ENCODE data around the gene CFAP126.
"Not testable (repeated sequence)": the region's sequence is repeated elsewhere in the genome, so short reads cannot be mapped to it uniquely, and the experiment has no call there.

The CFAP126 gene, protein sequence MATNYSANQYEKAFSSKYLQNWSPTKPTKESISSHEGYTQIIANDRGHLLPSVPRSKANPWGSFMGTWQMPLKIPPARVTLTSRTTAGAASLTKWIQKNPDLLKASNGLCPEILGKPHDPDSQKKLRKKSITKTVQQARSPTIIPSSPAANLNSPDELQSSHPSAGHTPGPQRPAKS

DNA sequence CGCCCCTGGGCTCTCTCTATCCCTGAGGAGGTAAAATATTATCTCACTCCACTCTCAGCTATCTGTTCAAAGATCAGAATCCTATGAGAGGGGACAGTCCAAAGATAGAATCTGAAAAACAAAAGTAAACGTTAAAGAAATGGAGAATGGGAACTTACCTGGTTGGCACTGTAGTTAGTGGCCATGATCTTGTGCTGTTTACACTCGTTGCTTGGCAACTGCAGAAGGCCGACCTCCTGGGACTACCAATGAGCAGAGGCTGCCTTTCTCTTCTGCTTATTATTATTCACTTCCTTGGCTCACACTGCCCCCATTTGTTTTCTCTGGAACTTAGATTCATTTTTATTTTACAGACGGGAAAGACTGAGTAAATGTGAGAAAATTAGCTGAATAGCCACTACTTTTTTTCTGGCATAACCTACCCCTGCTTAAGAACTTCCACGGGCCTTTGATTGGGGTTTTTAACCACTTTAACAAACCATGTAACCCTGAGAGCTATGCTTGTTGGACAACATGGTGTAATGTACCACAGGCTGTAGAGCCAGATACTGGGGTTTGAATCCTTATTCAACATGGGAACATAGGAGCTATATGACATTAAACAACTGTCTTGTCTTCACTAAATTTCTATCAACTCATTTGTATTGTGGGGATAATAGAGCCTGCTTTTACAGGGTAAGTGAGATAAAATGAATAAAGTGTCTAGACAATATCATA, at the start of gene CFAP126:
CFAP126 (minus strand) TSS at position 193 of the 717 bp plus-strand sequence; CDS start at position 185, 8 bp downstream.
- no peak for DNase-seq (ENCODE audit: low read depth in 2 of 2)

DNA sequence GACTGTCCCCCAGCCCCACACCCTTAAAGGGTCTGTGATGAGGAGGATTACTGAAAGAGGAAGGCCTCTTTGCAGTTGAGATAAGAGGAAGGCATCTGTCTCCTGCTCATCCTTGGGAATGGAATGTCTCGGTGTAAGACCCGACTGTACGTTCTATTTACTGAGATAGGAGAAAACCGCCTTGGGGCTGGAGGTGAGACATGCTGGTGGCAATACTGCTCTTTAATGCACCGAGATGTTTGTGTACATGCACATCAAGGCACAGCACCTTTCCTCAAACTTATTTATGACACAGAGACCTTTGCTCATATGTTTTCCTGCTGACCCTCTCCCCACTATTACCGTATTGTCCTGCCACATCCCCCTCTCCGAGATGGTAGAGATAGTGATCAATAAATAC, 45.4 kb upstream of the CFAP126 start:
- DNase-seq (ENCODE audit: low read depth in 2 of 2) = not testable (repeated sequence)

DNA sequence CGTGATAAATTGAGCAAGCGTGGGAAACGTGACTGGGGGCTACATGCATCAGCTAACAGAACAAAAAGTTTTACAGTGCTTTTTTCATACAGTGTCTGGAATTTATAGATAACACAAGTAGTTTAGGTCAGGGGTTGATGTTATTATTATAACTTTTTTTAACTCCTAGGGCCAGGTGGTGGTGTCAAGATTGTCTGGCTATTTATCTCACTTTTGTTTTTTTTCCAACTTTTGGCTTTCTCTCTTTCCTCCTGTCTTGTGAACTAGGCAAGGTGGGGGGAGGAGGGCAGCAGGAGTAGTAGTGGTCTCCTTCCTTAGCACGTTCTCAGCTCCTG, 42.9 kb upstream of the CFAP126 start:
- not testable (repeated sequence) for DNase-seq (ENCODE audit: low read depth in 2 of 2)

DNA sequence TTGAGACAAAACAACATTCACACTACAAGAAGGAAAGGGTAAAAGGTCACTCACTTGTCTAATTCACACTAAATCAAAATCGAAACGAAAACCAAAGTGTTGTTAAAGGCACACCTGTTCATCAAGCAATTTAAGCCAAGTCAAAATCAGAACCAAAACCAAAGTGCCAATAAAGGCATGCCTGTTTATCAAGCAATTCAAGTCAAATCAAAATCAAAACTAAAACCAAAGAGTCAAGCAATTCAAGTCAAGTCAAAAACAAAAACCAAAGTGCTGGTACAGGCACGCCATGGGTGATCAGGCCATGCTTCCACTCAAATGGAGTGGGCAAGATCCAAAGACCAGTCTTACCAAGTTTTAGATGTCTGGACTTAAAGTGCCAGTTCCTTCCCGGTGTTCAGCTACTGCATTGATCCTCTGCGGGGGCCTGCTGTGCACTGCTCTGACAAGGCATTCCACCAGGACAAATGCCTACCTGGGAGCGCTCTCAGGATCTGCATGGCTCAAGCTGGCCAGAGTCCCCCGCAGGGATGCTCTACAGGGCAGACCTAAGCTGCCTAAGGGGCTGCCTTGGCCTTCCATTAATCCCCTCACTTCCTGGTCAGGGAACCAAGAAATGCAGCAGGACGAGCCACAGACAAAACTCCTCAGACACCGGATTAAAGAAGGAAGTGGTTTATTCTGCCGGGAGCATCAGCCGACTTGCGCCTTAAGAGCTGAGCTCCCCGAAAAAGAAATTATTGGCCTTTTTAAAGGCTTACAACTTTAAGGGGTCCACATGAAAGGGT, 42.4 kb upstream of the CFAP126 start:
- not testable (repeated sequence) for DNase-seq (ENCODE audit: low read depth in 2 of 2)

DNA sequence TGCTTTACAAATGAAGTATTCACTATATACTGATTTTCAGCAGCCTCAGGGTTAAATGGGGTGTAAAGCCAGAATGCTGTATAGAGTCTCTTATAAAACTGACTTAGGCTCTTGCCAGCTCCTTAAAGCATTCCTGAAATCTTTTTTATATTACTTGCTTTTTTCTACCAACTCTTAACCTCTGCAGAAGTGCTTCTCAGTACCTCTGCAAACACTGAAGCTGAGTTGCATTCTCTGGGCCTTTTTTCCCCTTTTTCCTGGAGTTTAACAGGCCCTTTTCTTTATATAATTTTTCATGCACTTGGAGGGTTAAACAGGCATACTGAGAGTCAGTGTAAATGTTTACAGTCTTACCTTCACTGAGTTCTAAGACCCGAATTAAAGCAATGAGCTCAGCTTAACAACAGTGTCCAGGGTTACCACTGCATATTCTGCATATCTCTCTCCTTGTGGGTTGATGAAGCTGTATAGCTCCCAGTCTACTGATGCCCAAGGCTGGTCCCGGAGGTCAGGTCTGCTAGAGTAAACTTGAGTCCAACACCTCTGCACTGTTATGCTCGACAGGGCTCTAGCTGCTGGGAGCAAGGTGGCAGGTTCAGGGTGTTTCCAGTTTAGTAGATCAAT, 40.9 kb upstream of the CFAP126 start:
- DNase-seq (ENCODE audit: low read depth in 2 of 2) = no peak

DNA sequence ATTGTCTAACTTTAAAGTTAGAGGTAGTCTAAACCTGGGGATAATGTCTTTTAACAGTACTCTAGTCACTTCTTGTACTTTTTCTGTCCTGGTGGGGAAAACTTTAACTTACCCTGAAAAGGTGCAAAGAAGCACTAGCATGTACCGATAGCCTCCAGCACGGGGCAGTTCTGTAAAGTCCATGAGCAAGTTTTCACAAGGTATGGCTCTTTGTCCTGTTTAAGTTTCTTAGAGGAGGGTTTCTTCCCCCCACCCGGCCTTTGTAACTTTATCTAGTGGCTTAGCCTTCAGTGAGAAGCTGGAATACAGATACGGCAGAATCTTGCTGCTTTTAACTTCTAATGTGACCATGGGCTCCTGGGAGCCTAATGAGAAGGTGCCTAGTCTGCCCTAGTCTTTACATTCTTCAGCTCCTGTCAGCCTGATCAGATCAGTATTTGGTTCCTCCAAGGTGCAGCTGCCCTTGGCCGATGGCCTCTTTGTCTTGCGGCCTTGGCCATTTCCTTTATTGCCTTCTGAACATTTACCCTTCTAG, 39.8 kb upstream of the CFAP126 start:
- DNase-seq (ENCODE audit: low read depth in 2 of 2) = no peak

DNA sequence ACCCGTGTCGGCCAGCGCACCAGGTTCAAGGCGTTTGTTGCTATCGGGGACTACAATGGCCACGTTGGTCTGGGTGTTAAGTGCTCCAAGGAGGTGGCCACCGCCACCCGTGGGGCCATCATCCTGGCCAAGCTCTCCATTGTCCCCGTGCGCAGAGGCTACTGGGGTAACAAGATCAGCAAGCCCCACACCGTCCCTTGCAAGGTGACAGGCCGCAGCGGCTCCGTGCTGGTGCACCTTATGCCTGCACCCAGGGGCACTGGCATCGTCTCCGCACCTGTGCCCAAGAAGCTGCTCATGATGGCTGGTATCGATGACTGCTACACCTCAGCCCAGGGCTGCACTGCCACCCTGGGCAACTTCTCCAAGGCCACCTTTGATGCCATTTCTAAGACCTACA, 38.9 kb upstream of the CFAP126 start:
- DNase-seq (ENCODE audit: low read depth in 2 of 2) = not testable (repeated sequence)

DNA sequence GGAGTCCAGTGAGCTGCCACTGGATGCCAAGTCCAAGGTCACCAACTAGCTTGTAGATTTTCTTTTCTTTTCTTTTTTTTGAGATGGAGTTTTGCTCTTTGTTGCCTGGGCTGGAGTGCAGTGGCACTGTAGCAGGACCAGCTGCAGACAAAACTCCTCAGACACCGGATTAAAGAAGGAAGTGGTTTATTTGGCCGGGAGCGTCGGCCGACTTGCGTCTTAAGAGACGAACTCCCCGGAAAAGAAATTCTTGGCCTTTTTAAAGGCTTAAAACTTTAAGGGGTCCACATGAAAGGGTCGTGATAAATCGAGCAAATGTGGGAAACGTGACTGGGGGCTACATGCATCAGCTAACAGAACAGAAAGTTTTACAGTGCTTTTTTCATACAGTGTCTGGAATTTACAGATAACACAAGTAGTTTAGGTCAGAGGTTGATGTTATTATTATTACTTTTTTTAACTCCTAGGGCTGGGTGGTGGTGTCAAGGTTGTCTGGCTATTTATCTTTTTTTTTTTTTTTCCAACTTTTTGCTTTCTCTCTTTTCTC, 36.4 kb upstream of the CFAP126 start:
- no peak for DNase-seq (ENCODE audit: low read depth in 2 of 2)

DNA sequence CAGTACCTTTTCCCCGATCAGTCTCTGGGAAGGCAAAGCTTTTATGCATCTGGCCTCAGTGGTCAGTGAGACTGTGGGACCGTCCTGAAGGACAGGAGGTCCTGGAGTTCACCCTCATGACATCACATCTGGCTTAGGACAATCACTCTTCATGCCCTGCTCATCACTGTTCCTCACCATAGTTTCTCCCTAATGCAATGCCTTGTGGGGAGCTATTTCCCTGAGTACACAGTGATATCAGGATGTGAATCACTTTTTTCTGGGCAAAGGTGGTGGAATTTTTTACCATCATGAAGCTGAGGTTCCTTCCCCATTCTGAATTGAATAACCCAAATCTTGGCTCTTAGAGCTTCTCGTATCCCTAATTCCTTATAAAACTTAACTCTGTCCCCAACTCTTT, 34.8 kb upstream of the CFAP126 start:
- no peak for DNase-seq (ENCODE audit: low read depth in 2 of 2)

DNA sequence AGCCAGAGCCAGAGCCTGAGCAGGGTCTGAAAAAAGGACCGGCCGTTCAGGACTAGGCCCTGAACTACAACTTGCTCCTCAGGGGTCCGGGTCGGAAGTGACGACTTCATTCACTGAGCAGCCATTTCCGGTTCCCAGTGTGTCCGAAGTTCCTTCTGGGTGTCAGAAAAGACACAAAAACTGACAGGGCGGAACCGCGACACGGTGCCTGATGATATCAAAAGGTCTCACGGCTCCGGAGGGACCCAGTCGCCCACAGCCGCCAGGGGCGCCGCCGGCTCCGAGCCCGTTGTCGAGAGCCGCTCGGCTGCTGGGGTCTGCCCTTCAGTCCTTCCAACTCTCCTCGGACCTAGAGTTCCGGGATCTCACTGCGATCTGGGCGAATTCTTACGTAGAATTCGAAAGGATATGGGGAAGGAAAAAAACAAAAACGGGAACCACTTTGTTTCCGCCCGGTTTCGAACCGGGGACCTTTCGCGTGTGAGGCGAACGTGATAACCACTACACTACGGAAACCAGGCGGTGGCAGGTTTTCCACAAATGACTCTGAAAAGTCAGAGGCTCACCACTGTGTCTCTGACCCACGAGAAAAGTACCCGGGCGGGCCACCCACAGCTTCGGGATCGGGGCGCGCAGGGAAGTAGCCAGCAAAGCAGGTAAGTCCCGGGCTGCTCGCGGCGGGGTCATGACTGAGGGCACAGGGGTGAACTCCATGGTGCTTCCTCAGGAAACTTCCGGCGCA, 31.8 kb upstream of the CFAP126 start:
- peak; percentile 87 for DNase-seq (ENCODE audit: low read depth in 2 of 2)

DNA sequence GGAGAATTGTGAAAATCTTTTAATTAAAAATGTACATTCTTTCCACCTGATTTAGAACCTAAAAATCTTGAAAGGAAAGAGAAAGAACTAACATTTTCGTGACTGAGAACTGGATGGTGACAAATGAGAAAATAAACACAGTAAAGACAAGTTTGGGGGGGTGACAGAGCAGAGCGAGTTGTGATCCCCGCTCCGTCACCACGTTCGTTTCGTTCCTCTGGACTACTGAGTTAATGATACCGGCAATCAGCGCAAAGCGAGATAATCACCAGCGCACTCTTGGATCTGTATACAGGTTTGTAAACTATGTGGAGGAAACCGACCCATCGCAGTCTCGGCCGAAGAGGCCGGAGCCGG, 31.2 kb upstream of the CFAP126 start:
- no peak for DNase-seq (ENCODE audit: low read depth in 2 of 2)

DNA sequence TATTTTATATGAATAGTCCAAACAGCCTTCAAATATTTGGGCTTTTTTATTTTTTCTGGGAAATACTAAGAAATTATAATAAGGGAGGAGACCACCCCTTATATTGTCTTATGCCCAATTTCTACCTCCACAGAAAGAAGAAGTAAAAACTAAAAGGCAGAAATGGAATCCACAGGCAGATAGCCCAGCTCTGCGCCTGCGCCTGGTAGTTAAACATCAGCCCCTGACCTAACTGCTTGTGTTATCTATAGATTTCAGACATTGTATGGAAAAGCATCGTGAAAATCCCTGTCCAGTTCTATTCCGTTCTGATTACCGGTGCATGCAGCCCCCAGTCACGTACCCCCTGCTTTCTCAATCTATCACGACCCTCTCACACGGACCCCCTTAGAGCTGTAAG, 29.4 kb upstream of the CFAP126 start:
- DNase-seq (ENCODE audit: low read depth in 2 of 2) = not testable (repeated sequence)

DNA sequence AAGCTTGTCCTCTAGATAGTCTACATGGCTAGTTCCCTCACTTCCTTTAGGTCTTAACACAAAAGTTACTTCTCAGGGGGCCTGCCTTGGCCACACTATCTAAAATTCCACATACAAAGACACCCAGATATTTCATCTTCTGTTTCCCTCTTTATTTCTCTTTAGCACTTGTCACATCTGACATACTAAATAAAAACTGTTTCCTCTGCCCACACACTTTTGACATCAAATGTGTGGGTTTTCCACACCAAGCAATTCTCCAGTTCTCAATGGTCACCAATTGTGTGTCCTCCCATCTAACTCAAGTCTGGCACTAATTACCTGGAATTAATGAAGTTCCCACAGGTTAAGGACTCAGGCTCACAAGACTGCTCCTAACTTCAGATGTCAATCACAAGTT, 25.5 kb upstream of the CFAP126 start:
- no peak for DNase-seq (ENCODE audit: low read depth in 2 of 2)

DNA sequence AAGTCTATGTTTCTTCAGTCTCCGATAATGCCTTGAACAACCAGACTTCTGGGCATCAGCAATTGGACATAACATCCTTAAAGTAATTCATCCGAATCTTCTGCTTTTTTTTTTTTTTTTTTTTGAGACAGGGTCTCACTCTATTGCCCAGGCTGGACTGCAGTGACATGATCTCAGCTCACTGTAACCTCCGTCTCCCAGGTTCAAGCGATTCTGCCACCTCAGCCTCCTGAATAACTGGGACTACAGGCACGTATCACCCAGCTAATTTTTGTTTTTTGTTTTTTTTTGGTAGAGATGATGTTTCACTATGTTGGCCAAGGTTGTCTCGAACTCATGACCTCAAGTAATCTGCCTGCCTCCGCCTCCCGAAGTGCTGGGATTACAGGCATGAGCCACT, 23.9 kb upstream of the CFAP126 start:
- no peak for DNase-seq (ENCODE audit: low read depth in 2 of 2)

DNA sequence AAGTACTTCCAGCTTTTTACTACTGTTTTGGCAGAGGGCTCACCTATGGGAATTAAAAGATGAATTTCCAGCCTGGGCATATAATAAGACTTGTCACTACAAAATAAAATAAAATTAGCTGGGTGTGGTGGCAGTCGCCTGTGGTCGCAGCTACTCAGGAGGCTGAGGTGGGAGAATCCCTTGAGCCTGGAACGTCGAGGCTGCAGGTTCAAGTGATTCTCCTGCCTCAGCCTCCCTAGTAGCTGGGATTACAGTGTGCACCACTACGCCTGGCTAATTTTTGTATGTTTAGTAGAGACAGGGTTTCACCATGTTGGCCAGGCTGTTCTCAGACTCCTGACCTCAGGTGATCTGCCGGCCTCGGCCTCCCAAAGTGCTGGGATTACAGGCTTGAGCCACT, 23.5 kb upstream of the CFAP126 start:
- not testable (repeated sequence) for DNase-seq (ENCODE audit: low read depth in 2 of 2)

DNA sequence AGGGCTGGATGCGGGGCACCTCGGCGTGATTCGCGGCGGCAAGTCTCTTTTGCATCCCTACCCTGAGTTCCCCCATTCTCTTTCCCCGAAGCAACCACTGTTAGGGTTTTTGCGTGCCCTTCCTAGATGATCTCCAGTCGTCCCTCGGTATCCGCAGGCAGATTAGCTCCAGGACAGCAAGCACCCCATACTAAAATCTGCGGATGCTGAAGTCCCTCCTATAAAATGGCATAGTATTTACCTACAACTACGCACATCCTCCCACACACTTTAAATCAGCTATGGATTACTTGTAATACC, 22.8 kb upstream of the CFAP126 start:
- no peak for DNase-seq (ENCODE audit: low read depth in 2 of 2)

DNA sequence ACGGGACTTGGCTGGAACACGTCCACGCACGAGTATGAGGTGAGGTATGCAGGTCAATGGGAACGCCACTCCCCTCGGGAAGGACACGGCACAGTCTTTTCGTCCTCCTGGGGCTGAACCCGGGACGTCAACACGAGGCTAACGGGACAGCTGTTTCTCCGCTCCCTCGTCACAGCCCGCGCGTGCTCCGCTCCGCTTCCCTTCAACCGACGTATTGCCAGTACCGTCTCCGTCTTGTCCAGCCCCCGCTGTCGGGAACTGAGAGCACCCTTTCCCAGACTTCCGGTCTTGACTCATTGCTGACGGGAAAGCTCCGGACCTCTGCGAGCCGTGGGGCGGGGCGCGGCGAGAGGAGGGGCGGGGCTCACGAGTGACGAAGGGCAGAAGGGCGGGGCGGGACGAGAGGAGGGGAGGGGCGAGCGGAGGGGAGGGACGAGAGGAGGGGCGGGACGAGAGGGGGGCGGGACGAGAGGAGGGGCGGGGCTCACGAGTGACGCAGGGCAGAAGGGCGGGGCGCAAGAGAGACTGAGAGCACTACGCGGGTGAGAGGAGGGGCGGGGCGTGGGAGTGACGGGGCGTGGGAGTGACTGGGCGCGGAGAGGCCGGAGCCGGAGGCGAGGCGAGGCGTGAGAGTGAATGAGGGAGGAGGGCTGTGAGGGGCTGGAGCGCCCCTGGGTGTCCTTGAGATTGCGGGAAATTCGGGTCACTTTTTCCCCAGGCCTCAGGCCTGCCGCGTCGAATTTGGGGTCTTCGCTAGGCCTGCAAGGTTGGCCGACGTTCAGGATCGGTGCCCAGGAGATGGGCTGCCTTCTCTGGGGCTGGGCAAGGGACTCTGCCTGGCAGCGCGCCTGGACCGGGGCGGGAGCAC, 22.2 kb upstream of the CFAP126 start:
- DNase-seq (ENCODE audit: low read depth in 2 of 2) = peak; percentile 83 to 95

DNA sequence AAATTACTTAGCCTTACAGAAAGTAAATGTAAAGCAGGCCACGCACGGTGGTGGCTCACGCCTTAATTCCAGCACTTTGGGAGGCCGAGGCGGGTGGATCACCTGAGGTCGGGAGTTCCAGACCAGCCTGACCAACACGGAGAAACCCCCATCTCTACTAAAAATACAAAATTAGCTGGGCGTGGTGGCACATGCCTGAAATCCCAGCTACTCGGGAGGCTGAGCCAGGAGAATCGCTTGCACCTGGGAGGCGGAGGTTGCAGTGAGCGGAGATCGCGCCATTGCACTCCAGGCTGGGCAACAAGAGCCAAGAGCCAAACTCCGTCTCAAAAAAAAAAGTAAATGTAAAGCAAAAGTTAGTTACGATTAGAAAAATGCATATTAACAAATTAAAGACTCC, 21.5 kb upstream of the CFAP126 start:
- not testable (repeated sequence) for DNase-seq (ENCODE audit: low read depth in 2 of 2)

DNA sequence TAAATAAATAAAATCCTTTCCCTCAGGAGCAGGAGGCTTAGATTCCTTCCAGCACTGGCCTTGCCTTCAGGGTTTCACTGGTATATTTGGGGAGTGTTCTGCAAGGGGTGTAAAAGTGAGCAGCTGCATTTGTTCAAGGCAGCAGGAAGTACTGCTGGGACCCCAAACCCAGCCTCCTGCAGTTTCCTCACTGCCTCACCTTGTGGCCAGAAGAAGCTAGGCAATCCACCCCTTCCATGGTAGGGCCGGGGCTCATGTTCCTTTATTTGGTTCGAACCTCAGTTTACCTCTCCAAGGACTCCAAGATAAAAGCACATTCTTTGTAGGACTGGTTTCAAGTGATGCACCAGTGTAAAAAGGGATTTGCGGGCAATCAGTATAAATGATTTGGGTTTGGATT, 21.0 kb upstream of the CFAP126 start:
- DNase-seq (ENCODE audit: low read depth in 2 of 2) = no peak

DNA sequence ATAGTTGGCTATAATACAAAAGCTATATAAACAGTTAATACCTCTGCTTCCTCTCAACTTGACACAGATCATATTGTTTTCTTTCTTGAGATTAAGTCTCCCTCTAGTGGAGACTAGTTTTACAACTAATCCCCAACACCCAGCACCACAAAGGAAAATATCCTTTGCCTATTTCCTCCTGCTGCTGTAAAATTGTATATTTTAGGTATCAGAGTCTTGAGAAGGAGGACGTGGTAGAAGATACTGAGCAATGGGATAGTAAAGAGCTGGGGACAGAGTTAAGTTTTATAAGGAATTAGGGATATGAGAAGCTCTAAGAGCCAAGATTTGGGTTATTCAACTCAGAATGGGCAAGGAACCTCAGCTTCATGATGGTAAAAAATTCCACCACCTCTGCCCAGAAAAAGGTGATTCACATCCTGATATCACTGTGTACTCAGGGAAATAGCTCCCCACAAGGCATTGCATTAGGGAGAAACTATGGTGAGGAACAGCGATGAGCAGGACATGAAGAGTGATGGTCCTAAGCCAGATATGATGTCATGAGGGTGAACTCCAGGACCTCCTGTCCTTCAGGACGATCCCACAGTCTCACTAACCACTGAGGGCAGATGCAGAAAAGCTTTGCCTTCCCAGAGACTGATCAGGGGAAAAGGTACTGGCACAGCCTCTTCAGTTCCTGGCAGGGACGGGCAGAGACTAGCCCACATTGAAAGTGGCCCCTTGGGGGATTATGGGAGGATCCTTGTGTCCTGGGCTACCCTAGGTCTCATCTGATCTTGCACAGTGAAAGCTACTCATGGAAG, 14.7 kb upstream of the CFAP126 start:
- DNase-seq (ENCODE audit: low read depth in 2 of 2) = no peak

Data from stimulated activated CD8-positive, alpha-beta memory T cell treated with anti-CD3 and anti-CD28 coated beads, Interleukin-2, amount 100 ng/mL, for 1 hour (primary cell).